ENCODE results near the gene AP2B1. TPM values are rescaled to one million over a fixed set of nuclear protein-coding genes. Genes with fewer than 3 reads are reported as not detected.

Gene AP2B1
- total RNA-seq, 1 donor from 2014 or later, result 129 TPM

DNA sequence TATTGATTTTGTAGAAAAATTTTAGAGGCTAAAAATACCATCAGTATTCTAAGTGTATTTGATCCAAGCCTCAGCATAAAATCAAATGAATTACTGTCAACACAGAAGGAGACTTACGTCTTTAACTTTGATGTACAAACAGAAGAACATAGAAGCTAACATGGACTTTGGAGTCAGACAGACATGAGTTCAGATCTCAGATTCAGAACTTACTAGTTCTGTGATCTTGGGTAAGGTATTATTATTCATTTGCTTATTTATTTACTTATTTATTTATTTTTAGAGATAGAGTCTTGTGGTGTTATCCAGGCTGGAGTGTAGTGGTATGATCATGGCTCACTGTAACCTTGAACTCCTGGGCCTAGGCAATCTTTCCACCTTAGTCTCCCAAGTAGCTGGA is 45.7 kb upstream of the AP2B1 start:
- ChIA-PET CTCF (interaction anchor here (6.1 kb wide), 1 partner anchor 228 kb away, joined by 83 read pairs; no protein-coding TSS in a partner anchor), POLR2A (interaction anchor here (1.0 to 3.1 kb wide), 3 partner anchors 35 to 54 kb away, joined by 4 to 22 read pairs (median 5); partner anchors contain the start of gene PEX12)
- intact Hi-C loops (cut with micrococcal nuclease), result loop anchor here (2.0 kb wide), 3 partner anchors 37 to 543 kb away; partner anchors contain the start of genes AP2B1 and PEX12
- Mint-ChIP-seq H3K4me1 (peaks cover 46% of the 10 kb centered on the region), H3K9me3 (no peaks in the 10 kb centered on the region), H3K4me3 (peak overlapping the region; percentile 88), H3K27ac (peak overlapping the region; percentile 92), H3K27me3 (no peaks in the 10 kb centered on the region), H3K36me3 (ENCODE audit: low read depth) (no peaks in the 10 kb centered on the region)
- ATAC-seq (ENCODE audit: low read depth) (no peak), DNase-seq (no peak)
- TF ChIP-seq, protein P1, sequence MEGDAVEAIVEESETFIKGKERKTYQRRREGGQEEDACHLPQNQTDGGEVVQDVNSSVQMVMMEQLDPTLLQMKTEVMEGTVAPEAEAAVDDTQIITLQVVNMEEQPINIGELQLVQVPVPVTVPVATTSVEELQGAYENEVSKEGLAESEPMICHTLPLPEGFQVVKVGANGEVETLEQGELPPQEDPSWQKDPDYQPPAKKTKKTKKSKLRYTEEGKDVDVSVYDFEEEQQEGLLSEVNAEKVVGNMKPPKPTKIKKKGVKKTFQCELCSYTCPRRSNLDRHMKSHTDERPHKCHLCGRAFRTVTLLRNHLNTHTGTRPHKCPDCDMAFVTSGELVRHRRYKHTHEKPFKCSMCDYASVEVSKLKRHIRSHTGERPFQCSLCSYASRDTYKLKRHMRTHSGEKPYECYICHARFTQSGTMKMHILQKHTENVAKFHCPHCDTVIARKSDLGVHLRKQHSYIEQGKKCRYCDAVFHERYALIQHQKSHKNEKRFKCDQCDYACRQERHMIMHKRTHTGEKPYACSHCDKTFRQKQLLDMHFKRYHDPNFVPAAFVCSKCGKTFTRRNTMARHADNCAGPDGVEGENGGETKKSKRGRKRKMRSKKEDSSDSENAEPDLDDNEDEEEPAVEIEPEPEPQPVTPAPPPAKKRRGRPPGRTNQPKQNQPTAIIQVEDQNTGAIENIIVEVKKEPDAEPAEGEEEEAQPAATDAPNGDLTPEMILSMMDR (IDR thresholded peaks at IDR 0.05), result no peak

DNA sequence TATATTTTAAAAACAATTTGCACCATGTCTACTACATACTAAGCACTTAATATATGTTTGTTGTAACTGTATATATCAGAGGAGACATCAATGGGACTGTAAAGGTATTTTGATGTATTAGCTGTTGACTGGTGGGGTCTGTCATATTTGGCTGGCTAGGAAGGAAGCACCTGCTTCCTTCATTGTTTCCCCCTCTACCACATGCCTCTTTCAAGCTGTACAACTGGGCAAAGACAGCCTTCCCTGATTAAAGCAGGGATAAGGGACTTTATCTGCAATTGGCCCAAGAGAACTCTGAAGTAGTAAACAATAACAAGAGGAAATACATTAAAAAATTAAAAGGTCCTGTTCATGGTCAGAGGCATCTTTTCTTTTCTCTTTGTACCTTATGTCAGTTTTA is 44.1 kb upstream of the AP2B1 start:
- intact Hi-C loops (cut with micrococcal nuclease), result no loop called here
- Mint-ChIP-seq H3K27me3 (no peaks in the 10 kb centered on the region), H3K9me3 (no peaks in the 10 kb centered on the region), H3K4me1 (peaks cover 46% of the 10 kb centered on the region), H3K27ac (no peak overlapping the region), H3K4me3 (no peak overlapping the region), H3K36me3 (ENCODE audit: low read depth) (no peaks in the 10 kb centered on the region)
- ChIA-PET CTCF (interaction anchor here (1.9 to 6.1 kb wide), 2 partner anchors 10 to 230 kb away, joined by 6 to 83 read pairs; no protein-coding TSS in a partner anchor), POLR2A (interaction anchor here (3.1 kb wide), 1 partner anchor 36 kb away, joined by 22 read pairs; the partner anchor contains the start of gene PEX12)
- TF ChIP-seq, protein P1 (IDR thresholded peaks at IDR 0.05), result no peak
- DNase-seq (no peak), ATAC-seq (ENCODE audit: low read depth) (no peak)

DNA sequence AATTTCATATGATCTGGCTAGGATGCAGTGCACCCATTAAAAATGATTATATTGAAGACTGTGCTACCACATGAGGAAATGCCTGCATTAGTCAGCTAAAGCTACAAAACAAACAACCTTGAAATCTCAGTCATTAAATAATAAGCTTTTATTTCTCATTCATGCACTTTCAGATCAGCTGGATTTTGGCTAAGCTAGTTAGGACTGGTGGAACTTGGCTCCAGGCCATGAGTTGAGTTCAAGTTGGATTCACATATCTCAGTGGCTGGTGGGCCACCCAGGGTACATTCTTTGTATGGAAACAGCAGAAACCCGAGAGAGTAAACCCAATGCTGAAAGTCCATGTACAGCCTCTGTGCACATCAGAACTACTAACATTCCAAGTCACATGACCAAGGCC is 43.3 kb upstream of the AP2B1 start:
- CTCF ChIA-PET, result interaction anchor here (1.9 kb wide), 1 partner anchor 11 kb away, joined by 6 read pairs; no protein-coding TSS in a partner anchor
- Mint-ChIP-seq H3K9me3 (no peaks in the 10 kb centered on the region), H3K4me3 (no peak overlapping the region), H3K27me3 (no peaks in the 10 kb centered on the region), H3K27ac (no peak overlapping the region), H3K4me1 (peaks cover 45% of the 10 kb centered on the region), H3K36me3 (ENCODE audit: low read depth) (no peaks in the 10 kb centered on the region)
- intact Hi-C loops (cut with micrococcal nuclease), result no loop called here
- POLR2A ChIA-PET, result interaction anchor here (1.1 kb wide), 1 partner anchor 34 kb away, joined by 3 read pairs; no protein-coding TSS in a partner anchor
- DNase-seq, result no peak
- no peak for ATAC-seq (ENCODE audit: low read depth)
- TF ChIP-seq, protein P1 (IDR thresholded peaks at IDR 0.05), result no peak

DNA sequence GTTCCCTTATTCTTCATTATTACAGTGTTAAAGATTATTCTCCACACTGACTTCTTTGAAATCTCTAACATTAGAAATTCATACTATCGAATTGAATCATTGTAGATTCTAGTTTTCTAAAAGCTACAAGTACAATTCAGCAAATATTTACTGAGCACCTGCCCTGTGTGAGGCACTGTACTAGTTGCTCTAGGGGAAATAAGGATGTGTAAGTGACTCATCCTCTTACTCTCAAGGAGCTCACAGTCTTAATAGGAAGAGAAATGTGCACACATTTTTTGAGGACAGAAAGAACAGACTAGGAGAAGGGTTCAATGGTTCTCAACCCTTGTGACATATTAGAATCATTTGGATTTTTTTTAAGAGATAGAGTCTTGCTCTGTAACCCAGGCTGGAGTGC is 42.0 kb upstream of the AP2B1 start:
- ATAC-seq (ENCODE audit: low read depth) (no peak), DNase-seq (no peak)
- H3K9me3 Mint-ChIP-seq, result no peaks in the 10 kb centered on the region
- ChIA-PET POLR2A (no interaction called here), CTCF (interaction anchor here (1.1 kb wide), 1 partner anchor 232 kb away, joined by 3 read pairs; no protein-coding TSS in a partner anchor)
- intact Hi-C loops (cut with micrococcal nuclease), result no loop called here
- H3K36me3 Mint-ChIP-seq (ENCODE audit: low read depth), result no peaks in the 10 kb centered on the region
- H3K4me3 Mint-ChIP-seq, result no peak overlapping the region
- TF ChIP-seq, protein P1 (IDR thresholded peaks at IDR 0.05), result no peak
- H3K4me1 Mint-ChIP-seq, result peaks cover 35% of the 10 kb centered on the region
- H3K27me3 Mint-ChIP-seq, result no peaks in the 10 kb centered on the region
- no peak overlapping the region for H3K27ac Mint-ChIP-seq

DNA sequence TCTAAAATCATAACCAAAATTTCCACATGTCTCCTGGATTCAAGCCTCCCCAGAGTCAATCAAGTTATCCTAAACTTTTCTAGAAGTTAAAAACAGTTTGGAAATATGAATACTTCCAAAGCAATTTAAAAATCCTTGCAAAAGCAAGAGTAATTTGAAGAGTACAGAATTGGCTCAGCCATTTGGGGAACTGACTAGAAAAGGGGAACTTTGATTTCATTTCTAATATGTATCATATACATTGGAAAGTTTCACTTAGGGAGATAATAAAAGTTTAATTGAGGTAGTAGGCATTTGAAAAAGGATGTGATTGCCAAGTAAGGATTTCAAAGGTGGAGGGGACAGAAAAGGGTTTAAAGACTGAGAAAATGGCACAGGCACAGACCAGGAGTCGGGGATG is 40.6 kb upstream of the AP2B1 start:
- intact Hi-C loops (cut with micrococcal nuclease), result no loop called here
- no peak overlapping the region for H3K27ac Mint-ChIP-seq
- DNase-seq (no peak), ATAC-seq (ENCODE audit: low read depth) (no peak)
- CTCF ChIA-PET, result no interaction called here
- H3K9me3 Mint-ChIP-seq, result no peaks in the 10 kb centered on the region
- POLR2A ChIA-PET, result no interaction called here
- H3K4me1 Mint-ChIP-seq, result peaks cover 24% of the 10 kb centered on the region
- H3K36me3 Mint-ChIP-seq (ENCODE audit: low read depth), result no peaks in the 10 kb centered on the region
- TF ChIP-seq, protein P1 (IDR thresholded peaks at IDR 0.05), result no peak
- H3K27me3 Mint-ChIP-seq, result peaks cover 3% of the 10 kb centered on the region
- H3K4me3 Mint-ChIP-seq, result no peak overlapping the region

Measured in activated B cell treated with CpG ODN at 0.5 μM for 24 hours (primary cell).